Large intestine (tissue), 3 donors: ENCODE measurements around the gene EFCAB6. TPM values are rescaled to one million over a fixed set of nuclear protein-coding genes. Genes with fewer than 3 reads are reported as not detected.

Experiments used
- DNase-seq, 2 donors: peaks; one replicate each; pipeline versions ENCODE4 v3.0.0 to v3.0.0-alpha.2; 2013
- H3K27ac ChIP-seq: one replicate; pipeline ENCODE4 v1.5.1; 2013; ENCODE audit warnings: low read length
- H3K27me3 ChIP-seq: 2 replicates; pipeline ENCODE4 v1.6.1; 2013; ENCODE audit warnings: low read length; ENCODE audit not compliant: control insufficient read depth, insufficient read depth
- H3K36me3 ChIP-seq: 2 replicates; pipeline ENCODE4 v1.6.1; 2013; ENCODE audit warnings: low read length; ENCODE audit not compliant: control insufficient read depth, insufficient read depth
- H3K4me1 ChIP-seq: one replicate; pipeline ENCODE4 v1.6.1; 2013; ENCODE audit warnings: low read length; ENCODE audit not compliant: control insufficient read depth, insufficient read depth
- H3K4me3 ChIP-seq: one replicate; pipeline ENCODE4 v1.5.1; 2013; ENCODE audit warnings: low read length
- H3K9me3 ChIP-seq: one replicate; pipeline ENCODE4 v1.6.1; 2013; ENCODE audit warnings: mild to moderate bottlenecking, low read depth, low read length, moderate library complexity; ENCODE audit not compliant: control insufficient read depth
- WGBS: methylation state at CpG from one replicate; pipeline ENCODE4 v1.1.5; 2013; ENCODE audit warnings: low lambda C conversion rate; ENCODE audit not compliant: insufficient coverage; 5-methylcytosine and 5-hydroxymethylcytosine counted together
- polyA plus RNA-seq: library from polyadenylated mRNA; unstranded; fragments of 120-200 nt; gene quantifications from one replicate; pipeline ENCODE4 v1.2.1, GENCODE V29; 2013

EFCAB6 gene
- polyA plus RNA-seq, 1 donor: 1.5 TPM

GRCh38 chr22:43777286-43777685 is 34.8 kb downstream of the EFCAB6 start:
- H3K27ac ChIP-seq: no peak overlapping the region

GRCh38 chr22:43776081-43776670 is 35.9 kb downstream of the EFCAB6 start:
- Histone ChIP-seq H3K4me3 (no peak overlapping the region), H3K27ac (no peak overlapping the region), H3K4me1 (no peaks in the 10 kb centered on the region), H3K36me3 (no peaks in the 10 kb centered on the region), H3K9me3 (no peaks in the 10 kb centered on the region), H3K27me3 (no peaks in the 10 kb centered on the region)
- 72% methylated on average over 2 of the region's 9 CpGs for WGBS
- DNase-seq: no peak

More at GRCh38 chr22:43777286-43777685, 34.8 kb downstream of the EFCAB6 start:
- H3K4me1 ChIP-seq: no peaks in the 10 kb centered on the region
- H3K36me3 ChIP-seq: no peaks in the 10 kb centered on the region
- no peaks in the 10 kb centered on the region for H3K27me3 ChIP-seq
- H3K4me3 ChIP-seq: no peak overlapping the region
- WGBS: 80% methylated on average over 2 of the region's 4 CpGs
- no peaks in the 10 kb centered on the region for H3K9me3 ChIP-seq
- no peak for DNase-seq

GRCh38 chr22:43774318-43774915 is 37.7 kb downstream of the EFCAB6 start:
- Histone ChIP-seq H3K4me1 (no peaks in the 10 kb centered on the region), H3K27ac (no peak overlapping the region), H3K27me3 (no peaks in the 10 kb centered on the region), H3K4me3 (no peak overlapping the region), H3K9me3 (no peaks in the 10 kb centered on the region), H3K36me3 (no peaks in the 10 kb centered on the region)
- DNase-seq: no peak
- no CpG with 5 or more reads among the region's 21 CpGs for WGBS

- no peak overlapping the region for H3K4me3 ChIP-seq
- H3K9me3 ChIP-seq: no peaks in the 10 kb centered on the region
- H3K4me1 ChIP-seq: no peaks in the 10 kb centered on the region
- no peaks in the 10 kb centered on the region for H3K36me3 ChIP-seq
- H3K27ac ChIP-seq: no peak overlapping the region
- 80% methylated on average over 1 of the region's 6 CpGs for WGBS
- no peak for DNase-seq
- no peaks in the 10 kb centered on the region for H3K27me3 ChIP-seq
Measured at GRCh38 chr22:43772831-43773230, 39.3 kb downstream of the EFCAB6 start.

- Histone ChIP-seq H3K27ac (no peak overlapping the region), H3K4me3 (no peak overlapping the region), H3K36me3 (no peaks in the 10 kb centered on the region), H3K27me3 (no peaks in the 10 kb centered on the region), H3K4me1 (no peaks in the 10 kb centered on the region), H3K9me3 (no peaks in the 10 kb centered on the region)
- 75% methylated on average over 2 of the region's 4 CpGs for WGBS
- DNase-seq: no peak
Measured at GRCh38 chr22:43755452-43755851, 56.7 kb downstream of the EFCAB6 start.

GRCh38 chr22:43755011-43755410 is 57.1 kb downstream of the EFCAB6 start:
- no peak for DNase-seq
- Histone ChIP-seq H3K27ac (no peak overlapping the region), H3K4me1 (no peaks in the 10 kb centered on the region), H3K27me3 (no peaks in the 10 kb centered on the region), H3K4me3 (no peak overlapping the region), H3K36me3 (no peaks in the 10 kb centered on the region), H3K9me3 (no peaks in the 10 kb centered on the region)
- no CpG with 5 or more reads among the region's 2 CpGs for WGBS

GRCh38 chr22:43754176-43754575 is 57.9 kb downstream of the EFCAB6 start:
- no peaks in the 10 kb centered on the region for H3K4me1 ChIP-seq
- H3K4me3 ChIP-seq: no peak overlapping the region
- no peaks in the 10 kb centered on the region for H3K27me3 ChIP-seq
- H3K36me3 ChIP-seq: no peaks in the 10 kb centered on the region
- H3K27ac ChIP-seq: no peak overlapping the region
- WGBS: no CpG with 5 or more reads among the region's 5 CpGs
- H3K9me3 ChIP-seq: no peaks in the 10 kb centered on the region
- DNase-seq: no peak

- Histone ChIP-seq H3K27me3 (no peaks in the 10 kb centered on the region), H3K4me1 (no peaks in the 10 kb centered on the region), H3K36me3 (no peaks in the 10 kb centered on the region), H3K27ac (no peak overlapping the region), H3K4me3 (no peak overlapping the region), H3K9me3 (no peaks in the 10 kb centered on the region)
- no peak for DNase-seq
- no CpG with 5 or more reads among the region's 2 CpGs for WGBS
Measured at GRCh38 chr22:43753688-43754087, 58.4 kb downstream of the EFCAB6 start.

- Histone ChIP-seq H3K36me3 (no peaks in the 10 kb centered on the region), H3K27ac (no peak overlapping the region), H3K4me1 (no peaks in the 10 kb centered on the region), H3K9me3 (no peaks in the 10 kb centered on the region), H3K27me3 (no peaks in the 10 kb centered on the region), H3K4me3 (no peak overlapping the region)
- no CpG with 5 or more reads among the region's 3 CpGs for WGBS
- no peak for DNase-seq
Measured at GRCh38 chr22:43750751-43751150, 61.4 kb downstream of the EFCAB6 start.

- H3K27me3 ChIP-seq: no peaks in the 10 kb centered on the region
- H3K36me3 ChIP-seq: no peaks in the 10 kb centered on the region
- H3K4me3 ChIP-seq: no peak overlapping the region
- DNase-seq: no peak
- H3K27ac ChIP-seq: no peak overlapping the region
- WGBS: no CpG with 5 or more reads among the region's 15 CpGs
- no peaks in the 10 kb centered on the region for H3K4me1 ChIP-seq
- no peaks in the 10 kb centered on the region for H3K9me3 ChIP-seq
Measured at GRCh38 chr22:43749473-43749872, 62.6 kb downstream of the EFCAB6 start.

GRCh38 chr22:43747877-43748276 is 64.2 kb downstream of the EFCAB6 start:
- no peak for DNase-seq
- H3K27ac ChIP-seq: no peak overlapping the region
- no peaks in the 10 kb centered on the region for H3K36me3 ChIP-seq
- H3K4me1 ChIP-seq: no peaks in the 10 kb centered on the region
- H3K9me3 ChIP-seq: no peaks in the 10 kb centered on the region
- WGBS: 100% methylated on average over 1 of the region's 6 CpGs
- no peaks in the 10 kb centered on the region for H3K27me3 ChIP-seq
- no peak overlapping the region for H3K4me3 ChIP-seq
